GM19025 (cell line): ENCODE results near the gene CANX.
"Not testable (repeated sequence)": the region's sequence is repeated elsewhere in the genome, so short reads cannot be mapped to it uniquely, and the experiment has no call there.

Experiments used
- ATAC-seq: cut with Tn5 transposase; IDR thresholded peaks from one replicate; pipeline ENCODE4 v1.9.1; 2021; ENCODE audit warnings: mild to moderate bottlenecking, low read depth, moderate library complexity; ENCODE audit not compliant: unreplicated experiment

CANX gene, protein sequence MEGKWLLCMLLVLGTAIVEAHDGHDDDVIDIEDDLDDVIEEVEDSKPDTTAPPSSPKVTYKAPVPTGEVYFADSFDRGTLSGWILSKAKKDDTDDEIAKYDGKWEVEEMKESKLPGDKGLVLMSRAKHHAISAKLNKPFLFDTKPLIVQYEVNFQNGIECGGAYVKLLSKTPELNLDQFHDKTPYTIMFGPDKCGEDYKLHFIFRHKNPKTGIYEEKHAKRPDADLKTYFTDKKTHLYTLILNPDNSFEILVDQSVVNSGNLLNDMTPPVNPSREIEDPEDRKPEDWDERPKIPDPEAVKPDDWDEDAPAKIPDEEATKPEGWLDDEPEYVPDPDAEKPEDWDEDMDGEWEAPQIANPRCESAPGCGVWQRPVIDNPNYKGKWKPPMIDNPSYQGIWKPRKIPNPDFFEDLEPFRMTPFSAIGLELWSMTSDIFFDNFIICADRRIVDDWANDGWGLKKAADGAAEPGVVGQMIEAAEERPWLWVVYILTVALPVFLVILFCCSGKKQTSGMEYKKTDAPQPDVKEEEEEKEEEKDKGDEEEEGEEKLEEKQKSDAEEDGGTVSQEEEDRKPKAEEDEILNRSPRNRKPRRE

DNA sequence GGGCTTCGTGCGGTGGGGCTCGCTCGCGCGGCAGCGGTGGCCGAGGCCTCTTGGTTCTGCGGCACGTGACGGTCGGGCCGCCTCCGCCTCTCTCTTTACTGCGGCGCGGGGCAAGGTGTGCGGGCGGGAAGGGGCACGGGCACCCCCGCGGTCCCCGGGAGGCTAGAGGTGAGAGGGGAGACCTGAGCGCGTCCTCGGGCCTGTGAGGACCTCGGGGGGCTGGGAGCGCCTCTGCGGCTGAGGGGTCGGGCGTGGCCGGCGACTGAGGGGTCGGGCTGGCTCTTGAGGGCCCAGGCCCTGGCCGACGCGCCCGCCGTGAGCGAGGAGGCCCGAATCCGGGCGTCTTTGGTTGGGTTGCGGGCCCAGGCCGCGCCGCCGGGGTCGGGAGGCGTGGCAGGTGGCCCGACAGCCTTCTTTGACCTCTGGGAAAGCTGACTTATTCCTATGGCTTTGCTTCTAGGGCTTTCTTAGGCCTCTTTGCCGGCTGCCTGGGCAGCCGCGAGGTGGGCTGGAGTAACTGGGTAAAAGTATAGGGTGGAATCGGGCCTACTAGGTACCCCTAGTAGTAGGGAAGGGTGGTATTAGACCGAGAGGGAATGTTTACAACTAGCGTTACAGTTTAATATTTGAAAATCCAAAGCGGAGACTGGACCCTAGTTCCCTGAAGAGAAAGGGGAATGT lies at the start of gene CANX:
TSS of gene CANX (plus strand) at position 33 of the 681 bp plus-strand sequence. CDS start 6,715 bp downstream, outside the sequence.
- ATAC-seq: peak; percentile 7

- ATAC-seq: not testable (repeated sequence)
Measured at GRCh38 chr5:179649166-179649703, 49.5 kb upstream of the CANX start.

- not testable (repeated sequence) for ATAC-seq
Measured at GRCh38 chr5:179650245-179650644, 48.5 kb upstream of the CANX start.

DNA sequence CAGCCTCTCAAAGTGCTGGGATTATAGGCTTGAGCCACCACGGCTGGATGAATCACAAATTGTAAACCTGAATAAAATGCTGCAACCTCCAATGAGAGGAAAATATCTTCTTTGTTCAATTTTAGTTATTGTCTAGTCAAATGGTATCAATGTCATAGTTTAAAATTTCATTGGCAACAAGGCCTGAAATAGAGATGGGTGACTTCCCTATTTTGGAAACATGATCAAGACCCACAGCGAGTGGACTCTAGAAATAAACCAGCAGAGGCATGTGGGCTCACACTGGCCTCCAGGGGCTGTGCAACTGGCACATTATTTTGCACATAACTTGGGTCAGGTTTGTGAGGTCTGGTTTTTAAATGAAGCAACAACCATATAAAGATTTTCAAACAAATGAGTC lies 45.6 kb upstream of the CANX start:
- ATAC-seq: not testable (repeated sequence)

DNA sequence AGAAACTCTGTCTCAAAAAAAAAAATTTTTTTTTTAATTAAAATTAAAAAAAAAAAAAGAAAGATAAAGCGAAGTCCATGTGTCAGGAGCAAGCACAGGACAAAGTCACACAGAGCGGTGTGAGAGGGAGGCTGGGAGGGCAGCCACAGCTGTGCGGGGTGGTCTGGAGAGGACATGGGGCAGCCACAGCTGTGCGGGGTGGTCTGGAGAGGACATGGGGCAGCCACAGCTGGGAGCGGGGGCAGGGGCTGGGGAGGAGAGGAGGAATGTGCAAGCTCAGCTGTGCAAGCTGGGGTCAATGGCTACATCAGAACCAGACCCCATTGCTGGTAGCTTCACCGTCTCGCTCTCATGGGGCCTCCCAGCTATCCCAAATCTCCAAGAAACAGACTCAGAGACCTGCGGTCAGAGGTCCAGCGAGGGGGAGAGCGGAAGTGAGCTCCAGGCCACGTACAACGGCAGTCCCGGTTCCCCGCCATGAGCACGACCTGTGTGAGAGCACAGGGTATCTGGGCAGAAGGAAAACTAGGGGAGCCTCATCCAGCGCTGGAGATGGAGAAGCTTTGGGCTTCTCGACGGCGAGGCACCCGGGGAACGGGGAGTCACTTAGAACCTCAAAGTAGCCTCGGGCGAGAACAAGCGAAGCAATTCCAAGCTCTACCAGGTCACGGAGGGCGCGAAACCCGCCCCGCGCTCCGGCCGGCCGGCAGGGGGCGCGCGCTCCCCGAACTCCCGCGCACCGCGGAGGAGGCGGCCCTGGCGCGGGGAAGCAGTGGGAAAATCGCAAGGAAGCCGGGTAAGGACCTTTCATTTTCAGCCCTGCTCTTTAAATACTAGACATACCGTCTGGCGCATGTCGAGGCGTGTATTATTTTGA lies 41.2 kb upstream of the CANX start:
- peak; percentile 91 for ATAC-seq

DNA sequence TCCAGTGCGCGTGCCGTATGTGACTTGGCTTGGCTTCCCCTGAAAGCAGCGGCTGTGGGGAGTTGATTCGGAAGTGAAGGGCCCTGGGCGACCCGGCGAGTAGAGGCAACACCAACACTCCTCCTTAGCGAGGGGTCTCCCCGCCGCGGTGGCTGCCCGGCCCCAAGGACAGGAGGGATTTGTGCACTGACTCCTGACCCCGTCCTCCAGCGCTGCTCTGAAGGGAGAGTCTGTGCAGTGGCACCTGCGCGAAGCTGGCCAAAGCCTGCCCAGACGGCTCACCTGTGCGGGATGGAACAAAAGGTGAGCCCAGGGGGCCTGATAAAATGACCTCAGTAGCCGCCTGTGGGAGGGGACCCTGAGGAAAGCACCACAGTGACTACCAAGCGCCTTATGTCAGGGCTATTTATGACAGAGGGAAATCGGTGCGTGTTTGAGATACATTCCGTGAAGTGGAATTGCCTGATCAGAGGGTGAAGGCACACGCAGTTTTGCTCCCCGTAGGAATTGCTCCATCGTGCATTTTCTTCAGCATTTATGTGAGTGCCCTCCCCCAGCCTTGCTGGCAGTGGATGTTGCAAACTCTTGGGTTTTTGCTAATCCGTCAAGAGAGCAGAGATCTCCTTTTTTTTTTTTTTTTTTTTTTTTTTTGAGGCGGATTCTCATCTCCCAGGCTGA lies 40.4 kb upstream of the CANX start:
- ATAC-seq: peak; percentile 50

DNA sequence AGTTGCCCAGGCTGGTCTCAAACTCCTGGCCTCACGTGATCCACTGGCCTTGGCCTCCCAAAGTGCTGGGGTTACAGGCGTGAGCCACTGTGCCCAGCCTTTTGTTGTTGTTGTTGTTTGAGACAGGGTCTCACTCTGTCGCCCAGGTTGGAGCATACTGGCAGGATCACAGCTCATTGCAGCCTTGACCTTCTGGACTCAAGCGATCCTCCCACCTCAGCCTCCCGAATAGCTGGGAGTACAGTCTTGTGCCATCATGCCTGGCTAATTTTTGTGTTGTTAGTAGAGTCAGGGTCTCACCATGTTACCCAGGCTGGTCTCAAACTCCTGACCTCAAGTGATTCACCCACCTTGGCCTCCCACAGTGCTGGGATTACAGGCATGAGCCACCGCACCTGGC lies 37.1 kb upstream of the CANX start:
- not testable (repeated sequence) for ATAC-seq

DNA sequence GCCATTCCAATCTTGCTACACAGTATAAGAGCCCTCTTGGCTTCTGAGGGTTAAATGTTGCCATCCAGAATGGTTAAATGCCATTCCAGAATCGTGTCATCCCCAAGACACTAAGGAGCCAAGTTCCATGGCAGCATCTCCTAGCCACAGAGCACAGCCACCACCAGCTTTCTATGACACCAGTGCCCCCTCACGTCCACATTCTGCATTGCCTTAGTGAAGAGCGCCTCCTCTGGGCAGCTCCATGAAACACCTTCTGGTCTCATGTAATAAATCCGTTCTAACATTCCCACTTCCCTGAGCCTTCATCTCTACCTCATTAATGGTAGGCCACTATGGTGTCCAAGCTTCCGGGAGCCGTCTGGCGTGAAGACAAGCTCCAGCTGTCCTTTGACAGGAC lies 30.4 kb upstream of the CANX start:
- ATAC-seq: no peak

DNA sequence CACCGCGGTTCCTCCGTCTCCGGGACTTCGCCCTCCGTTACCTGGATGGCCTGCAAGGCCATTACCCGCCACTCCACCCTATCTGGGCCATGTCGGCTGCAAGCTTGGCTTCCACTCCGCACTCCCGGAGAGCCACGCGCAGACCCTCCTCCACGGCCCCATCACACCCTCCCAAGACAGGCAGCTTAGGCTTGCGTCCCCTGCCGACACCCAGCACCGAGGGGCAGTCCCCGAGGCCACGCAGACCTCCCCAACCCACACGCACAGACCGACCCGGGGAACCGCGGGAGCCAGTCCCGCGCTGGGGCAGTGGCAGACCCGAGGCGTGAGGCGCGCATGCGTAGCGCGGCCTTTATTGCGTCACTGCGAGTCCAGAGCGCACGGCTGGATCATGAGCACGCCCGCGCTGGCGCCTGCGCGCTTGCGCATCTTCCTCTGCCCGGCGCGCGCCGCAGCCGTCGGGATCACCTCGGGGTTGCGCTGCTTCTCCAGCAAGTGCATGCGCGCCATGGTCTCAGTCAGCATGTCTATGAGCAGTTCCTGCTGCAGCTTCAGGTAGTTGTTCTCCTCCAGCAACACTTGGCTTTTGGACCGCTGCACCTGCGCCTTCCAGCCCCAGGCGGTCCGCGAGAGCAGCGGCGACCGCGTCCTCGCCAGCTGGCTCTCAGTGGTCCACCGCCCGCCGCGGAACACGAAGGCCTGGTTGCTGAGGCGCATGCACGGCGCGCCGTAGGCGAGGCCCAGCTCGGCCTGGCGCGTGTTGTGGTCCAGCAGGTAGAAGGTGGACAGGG lies 20.3 kb upstream of the CANX start:
- peak; percentile 88 for ATAC-seq

- peak; percentile 15 for ATAC-seq
Measured at GRCh38 chr5:179679014-179679674, 19.6 kb upstream of the CANX start.

- no peak for ATAC-seq
Measured at GRCh38 chr5:179680014-179680779, 18.6 kb upstream of the CANX start.

DNA sequence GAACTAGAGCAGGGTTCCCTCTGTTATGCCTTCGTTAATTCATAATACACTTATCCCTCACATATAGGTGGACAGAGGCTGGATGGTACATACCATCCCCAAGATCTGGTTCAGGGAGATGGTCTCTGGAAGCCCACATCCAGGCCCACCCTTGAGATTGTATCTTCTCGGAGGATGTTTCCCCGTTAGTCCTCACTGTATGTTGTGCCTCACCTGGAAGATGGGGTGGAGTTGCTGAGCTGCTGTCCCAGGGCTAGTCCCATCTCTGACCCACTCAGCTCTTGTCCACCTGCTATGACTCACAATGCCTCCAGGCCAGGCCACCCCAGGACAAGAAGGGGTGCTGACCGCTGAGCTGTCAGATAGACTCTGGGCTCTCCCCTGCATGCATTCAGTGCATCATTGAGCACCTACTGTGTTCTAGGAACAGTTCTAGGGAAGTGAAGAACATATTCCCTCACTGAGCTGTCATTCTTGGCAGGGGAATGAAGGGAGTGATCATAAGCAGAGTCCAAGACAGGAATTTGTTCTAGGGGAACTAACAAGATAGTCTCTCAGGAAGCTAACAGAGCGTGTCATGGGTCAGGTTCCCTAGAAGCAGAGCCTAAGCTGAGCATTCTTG lies 17.9 kb upstream of the CANX start, which contains the start of gene CBY3:
TSS of gene CBY3 (minus strand) at position 255 of the 622 bp plus-strand sequence. CDS start at position 139, 116 bp downstream.
- ATAC-seq: no peak

DNA sequence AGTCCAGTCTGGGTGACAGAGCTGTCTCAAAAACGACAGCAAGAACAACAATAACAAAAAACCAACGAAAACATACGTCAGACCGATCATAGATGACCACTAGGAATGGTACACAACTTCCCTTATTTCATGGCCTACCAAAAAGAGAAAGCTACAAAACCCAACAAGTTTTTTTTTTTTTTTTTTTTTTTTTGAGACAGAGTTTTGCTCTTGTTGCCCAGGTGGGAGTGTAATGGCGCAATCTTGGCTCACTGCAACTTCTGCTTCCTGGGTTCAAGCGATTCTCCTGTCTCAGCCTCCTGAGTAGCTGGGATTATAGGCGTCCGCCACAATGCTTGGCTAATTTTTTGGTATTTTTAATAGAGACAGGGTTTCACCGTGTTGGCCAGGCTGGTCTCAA lies 9.6 kb upstream of the CANX start:
- not testable (repeated sequence) for ATAC-seq

DNA sequence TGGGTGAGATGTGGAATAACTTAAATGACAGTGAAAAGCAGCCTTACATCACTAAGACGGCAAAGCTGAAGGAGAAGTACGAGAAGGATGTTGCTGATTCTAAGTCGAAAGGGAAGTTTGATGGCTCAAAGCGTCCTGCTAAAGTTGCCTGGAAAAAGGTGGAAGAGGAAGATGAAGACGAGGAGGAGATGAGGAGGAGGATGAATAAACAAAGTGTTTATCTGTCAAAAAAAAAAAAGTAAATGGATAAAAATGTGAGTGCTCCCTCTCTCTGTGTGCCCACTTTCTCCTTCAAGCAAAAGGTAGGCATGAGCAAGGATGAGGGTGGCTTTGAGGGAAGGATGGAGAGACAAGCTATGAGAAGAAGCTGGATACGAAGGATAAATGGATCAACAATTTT lies 4.2 kb upstream of the CANX start:
- ATAC-seq: no peak

GRCh38 chr5:179696603-179697002 lies 2.2 kb upstream of the CANX start:
- ATAC-seq: no peak

DNA sequence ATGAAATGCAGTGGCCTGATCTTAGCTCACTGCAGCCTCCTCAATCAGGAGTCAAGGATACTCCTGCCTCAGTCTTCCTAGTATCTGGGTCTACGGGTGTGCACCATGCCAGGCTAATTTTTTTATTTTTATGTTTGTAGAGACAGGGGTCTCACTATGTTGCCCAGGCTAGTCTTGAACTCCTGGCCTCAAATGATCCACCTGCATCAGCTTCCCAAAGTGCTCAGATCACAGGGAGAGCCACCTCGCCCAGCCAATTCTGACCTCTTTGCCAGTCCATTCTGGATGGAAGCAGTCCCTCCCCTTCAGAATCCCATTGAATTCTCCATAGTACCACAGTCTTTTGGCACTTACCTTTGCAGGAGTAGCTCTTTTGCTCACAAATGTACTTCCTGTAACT lies 1.7 kb upstream of the CANX start:
- ATAC-seq: no peak

DNA sequence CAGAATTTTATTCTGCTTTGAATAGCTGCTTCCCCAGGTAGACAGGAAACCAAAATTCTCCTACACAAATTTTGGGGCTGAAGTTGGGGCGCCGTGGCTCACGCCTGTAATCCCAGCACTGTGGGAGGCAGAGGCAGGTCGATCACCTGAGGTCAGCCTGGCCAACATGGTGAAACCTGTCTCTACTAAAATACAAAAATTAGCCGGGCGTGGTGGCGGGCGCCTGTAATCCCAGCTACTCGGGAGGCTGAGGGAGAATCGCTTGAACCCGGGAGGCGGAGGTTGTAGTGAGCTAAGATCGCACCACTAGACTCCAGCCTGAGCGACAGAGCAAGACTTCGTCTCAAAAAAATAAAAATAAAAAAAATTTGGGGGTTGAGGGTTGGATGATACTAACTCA lies 1.2 kb upstream of the CANX start:
- ATAC-seq: not testable (repeated sequence)
